Fibroblast of mammary gland (primary cell): ENCODE measurements around the gene SLX9.

Experiments used
- DNase-seq: peaks from one replicate; pipeline ENCODE4 v3.0.0-alpha.2; 2010; ENCODE audit warnings: low read depth
- H3K4me3 ChIP-seq: 2 replicates; pipeline ENCODE4 v1.5.1; 2011; ENCODE audit warnings: low read depth, mild to moderate bottlenecking, low read length, moderate library complexity; ENCODE audit not compliant: control insufficient read depth
- CTCF ChIP-seq: conservative IDR thresholded peaks from 2 replicates; pipeline ENCODE4 v1.5.1; 2011; ENCODE audit warnings: low read depth, low read length, inconsistent platforms; ENCODE audit not compliant: control insufficient read depth, insufficient read depth

Gene SLX9

GRCh38 chr21:45014747-45015468 lies 75.1 kb downstream of the SLX9 start:
- TF ChIP-seq CTCF, result no peak
- DNase-seq, result no peak
- no peak overlapping the region for H3K4me3 ChIP-seq

- TF ChIP-seq CTCF, result no peak
Measured at GRCh38 chr21:45015469-45015860, 75.6 kb downstream of the SLX9 start.

GRCh38 chr21:45016031-45016405 lies 76.2 kb downstream of the SLX9 start:
- DNase-seq, result no peak
- TF ChIP-seq CTCF, result no peak
- H3K4me3 ChIP-seq, result no peak overlapping the region

More at GRCh38 chr21:45015469-45015860, 75.6 kb downstream of the SLX9 start:
- no peak for DNase-seq
- H3K4me3 ChIP-seq, result no peak overlapping the region

GRCh38 chr21:45016406-45017038 lies 76.7 kb downstream of the SLX9 start:
- no peak for DNase-seq
- no peak for TF ChIP-seq CTCF
- no peak overlapping the region for H3K4me3 ChIP-seq

GRCh38 chr21:45017039-45017960 lies 77.5 kb downstream of the SLX9 start:
- no peak for DNase-seq
- H3K4me3 ChIP-seq, result no peak overlapping the region
- TF ChIP-seq CTCF, result no peak

- no peak for DNase-seq
- H3K4me3 ChIP-seq, result peak overlapping the region; percentile 10
- no peak for TF ChIP-seq CTCF
Measured at GRCh38 chr21:45018131-45019075, 78.6 kb downstream of the SLX9 start.
